CD4-positive, alpha-beta T cell (primary cell): ENCODE data around the gene PTPRCAP. TPM values are rescaled to one million over a fixed set of nuclear protein-coding genes. Genes with fewer than 3 reads are reported as not detected.

ENCODE experiments used
- ATAC-seq: fragments of 200-7000 bp; cut with Tn5 transposase; one replicate; pipeline ENCODE4 v1.10.0; 2022; ENCODE audit warnings: mild to moderate bottlenecking; ENCODE audit not compliant: poor library complexity
- CTCF ChIA-PET: fragments of 350-600 bp; sonication (Branson Sonifier 250); formaldehyde crosslinking; loops from one replicate; lab custom pipeline; 2021; ENCODE audit warnings: antibody characterized with exemption, inconsistent platforms; lab: Charles Lee
- POLR2A ChIA-PET: fragments of 350-600 bp; sonication (Branson Sonifier 250); formaldehyde crosslinking; loops from one replicate; lab custom pipeline; 2021; ENCODE audit warnings: antibody characterized with exemption, inconsistent platforms; lab: Charles Lee
- DNase-seq, 14 experiments: peaks; one replicate each; pipeline ENCODE4 v3.0.0-alpha.2; 2013 to 2020; ENCODE audit warnings: mixed read lengths in 2 of 14
- H3K27ac ChIP-seq, 2 donors: one replicate each; pipeline versions ENCODE4 v1.5.1 to v1.7.0; 2013; ENCODE audit warnings: low read length in 2 of 2, low read depth in 1 of 2, mild to moderate bottlenecking in 1 of 2
- H3K27me3 ChIP-seq, 2 experiments: 1 replicate in 1 of 2; 2 replicates in 1 of 2; pipeline versions ENCODE4 v1.6.1 to v1.7.0; 2013; ENCODE audit warnings: low read length in 2 of 2, control low read depth in 1 of 2, mild to moderate bottlenecking in 1 of 2, moderate library complexity in 1 of 2; ENCODE audit not compliant: insufficient read depth in 2 of 2, control insufficient read depth in 1 of 2
- H3K36me3 ChIP-seq: one replicate; pipeline ENCODE4 v1.6.1; 2013; ENCODE audit warnings: low read length, control low read depth; ENCODE audit not compliant: insufficient read depth
- H3K4me1 ChIP-seq: one replicate; pipeline ENCODE4 v1.6.1; 2013; ENCODE audit warnings: low read length, control low read depth; ENCODE audit not compliant: insufficient read depth
- H3K4me3 ChIP-seq: one replicate; pipeline ENCODE4 v1.5.1; 2013; ENCODE audit warnings: mild to moderate bottlenecking, low read length, moderate library complexity
- H3K9me3 ChIP-seq, 2 experiments: 1 replicate in 1 of 2; 2 replicates in 1 of 2; pipeline versions ENCODE4 v1.6.1 to v1.7.0; 2013; ENCODE audit warnings: low read length in 2 of 2, mild to moderate bottlenecking in 2 of 2, control low read depth in 1 of 2, moderate library complexity in 1 of 2; ENCODE audit not compliant: control insufficient read depth in 1 of 2, insufficient read depth in 1 of 2
- H3K27ac Mint-ChIP-seq: one replicate; pipeline ENCODE4 v1.8.0; 2020; ENCODE audit warnings: mixed read lengths
- H3K27me3 Mint-ChIP-seq: one replicate; pipeline ENCODE4 v1.8.0; 2021; ENCODE audit warnings: mixed read lengths
- H3K36me3 Mint-ChIP-seq: one replicate; pipeline ENCODE4 v1.8.0; 2021; ENCODE audit warnings: low read depth, mixed read lengths
- H3K4me1 Mint-ChIP-seq: one replicate; pipeline ENCODE4 v1.8.0; 2021; ENCODE audit warnings: low read depth, mixed read lengths
- H3K4me3 Mint-ChIP-seq: one replicate; pipeline ENCODE4 v1.8.0; 2020; ENCODE audit warnings: mild to moderate bottlenecking, mixed read lengths
- H3K9me3 Mint-ChIP-seq: one replicate; pipeline ENCODE4 v1.8.0; 2020; ENCODE audit warnings: mixed read lengths
- CTCF ChIP-seq: fragments of 200-600 bp; IDR thresholded peaks from one replicate; pipeline ENCODE4 v1.8.0; 2022; ENCODE audit warnings: antibody characterized with exemption, mild to moderate bottlenecking
- intact Hi-C, 2 experiments: fragments of 100-400 bp; cut with DNase I in 1 of 2; cut with micrococcal nuclease in 1 of 2; formaldehyde crosslinking; loops; one replicate each; pipeline versions ENCODE4 v1.15.1 to v1.9.0; 2023 to 2025; cut with DNase I, micrococcal nuclease
- total RNA-seq, 174 experiments: library from RNA in 2 of 174; stranded (reverse) in 2 of 174; gene quantifications; one replicate each; pipeline ENCODE4 v1.2.3 and lab custom pipeline; 2021 to 2026

The PTPRCAP gene
- total RNA-seq, 2 experiments from 2014 or later = 129 to 134 TPM

GRCh38 chr11:67393437-67393836 is 44.0 kb downstream of the PTPRCAP start:
- Mint-ChIP-seq H3K27ac (no peak overlapping the region), H3K27me3 (no peaks in the 10 kb centered on the region), H3K36me3 (peaks cover 24% of the 10 kb centered on the region), H3K4me1 (peaks cover 53% of the 10 kb centered on the region), H3K9me3 (no peaks in the 10 kb centered on the region), H3K4me3 (peak overlapping the region; percentile 81)
- ATAC-seq = no peak
- Histone ChIP-seq H3K27ac (no peak overlapping the region), H3K27me3 (peaks cover 0 to under 1% of the 10 kb centered on the region in 2 experiments), H3K4me3 (no peak overlapping the region), H3K36me3 (peaks cover 36% of the 10 kb centered on the region), H3K9me3 (peaks cover 0 to 1% of the 10 kb centered on the region in 2 experiments), H3K4me1 (peaks cover 61% of the 10 kb centered on the region)
- POLR2A ChIA-PET = interaction anchor here (0.6 to 3.0 kb wide), 3 partner anchors 10 to 56 kb away, joined by 3 to 61 read pairs (median 29); partner anchors contain the start of genes POLD4, PPP1CA and TBC1D10C
- intact Hi-C loops = loop anchor here in 1 of 2 experiments (10.0 kb wide), 1 partner anchor 211 kb away; the partner anchor contains the start of gene NDUFV1
- no peak for DNase-seq
- CTCF ChIA-PET = interaction anchor here (1.3 kb wide), 1 partner anchor 8 kb away, joined by 4 read pairs; the partner anchor contains the start of gene PPP1CA
- TF ChIP-seq CTCF = no peak

- POLR2A ChIA-PET = interaction anchor here (0.7 to 3.0 kb wide), 20 partner anchors 11 to 153 kb away, joined by 3 to 61 read pairs (median 6); partner anchors contain the start of genes AIP, ANKRD13D, CARNS1 and PITPNM1
- TF ChIP-seq CTCF = no peak
- H3K9me3 ChIP-seq = no peaks in the 10 kb centered on the region
- DNase-seq = no peak
- no peaks in the 10 kb centered on the region for H3K27me3 ChIP-seq
- Mint-ChIP-seq H3K27ac (peak overlapping the region; percentile 51), H3K9me3 (no peaks in the 10 kb centered on the region), H3K36me3 (peaks cover 13% of the 10 kb centered on the region), H3K4me3 (peak overlapping the region; percentile 88), H3K4me1 (peaks cover 45% of the 10 kb centered on the region), H3K27me3 (no peaks in the 10 kb centered on the region)
- H3K4me1 ChIP-seq = peaks cover 49% of the 10 kb centered on the region
- intact Hi-C loops = loop anchor here (1.0 to 10.0 kb wide), 2 partner anchors 77 to 213 kb away; partner anchors contain the start of genes NDUFV1 (in 1 of the 2) and TMEM134 (in 1 of the 2)
- H3K4me3 ChIP-seq = peak overlapping the region; percentile 90
- peak overlapping the region; percentile 5 to 77 for H3K27ac ChIP-seq
- CTCF ChIA-PET = interaction anchor here (0.7 to 2.7 kb wide), 8 partner anchors 9 to 77 kb away, joined by 3 to 16 read pairs (median 6); partner anchors contain the start of genes POLD4, PPP1CA and TMEM134
- H3K36me3 ChIP-seq = peaks cover 24% of the 10 kb centered on the region
- ATAC-seq = no peak
Observed at GRCh38 chr11:67392183-67392715, 45.2 kb downstream of the PTPRCAP start.

- CTCF ChIA-PET = interaction anchor here (0.7 to 2.7 kb wide), 10 partner anchors 9 to 114 kb away, joined by 3 to 16 read pairs (median 4); partner anchors contain the start of genes PITPNM1, POLD4, PPP1CA and TMEM134
- Histone ChIP-seq H3K36me3 (peaks cover 21% of the 10 kb centered on the region), H3K27me3 (no peaks in the 10 kb centered on the region), H3K9me3 (no peaks in the 10 kb centered on the region), H3K4me1 (peaks cover 42% of the 10 kb centered on the region), H3K27ac (peak within 1 kb of the TSS; percentile 55 to 77), H3K4me3 (peak within 1 kb of the TSS; percentile 90)
- ATAC-seq (peak; percentile 83), DNase-seq (peak; percentile 82 to 97 (median 90))
- POLR2A ChIA-PET = interaction anchor here (0.7 to 3.0 kb wide), 24 partner anchors 9 to 152 kb away, joined by 3 to 61 read pairs (median 4); partner anchors contain the start of genes AIP, ANKRD13D, CARNS1 and PITPNM1
- Mint-ChIP-seq H3K27ac (peak within 1 kb of the TSS; percentile 76), H3K9me3 (no peaks in the 10 kb centered on the region), H3K36me3 (peaks cover 6% of the 10 kb centered on the region), H3K27me3 (no peaks in the 10 kb centered on the region), H3K4me1 (peaks cover 38% of the 10 kb centered on the region), H3K4me3 (peak within 1 kb of the TSS; percentile 88)
- intact Hi-C loops = loop anchor here (1.0 to 10.0 kb wide), 3 partner anchors 37 to 213 kb away; partner anchors contain the start of genes TMEM134 (in 2 of the 2), NDUFV1 (in 1 of the 2) and RPS6KB2 (in 1 of the 2)
- TF ChIP-seq CTCF = no peak
Observed at GRCh38 chr11:67391304-67392182, 45.9 kb downstream of the PTPRCAP start, which contains the start of gene RAD9A. Gene RAD9A, plus strand, starts transcription at chr11:67391986. Its CDS starts 59 bp downstream, at chr11:67392045.
